Measurements from ENCODE around the gene C1QTNF3.

C1QTNF3 gene

GRCh38 chr5:34045996-34046395 lies 3.0 kb upstream of the C1QTNF3 start:
- no peak for DNase-seq (ENCODE audit: low read depth)
- no peak for TF ChIP-seq CTCF (IDR thresholded peaks at IDR 0.05; ENCODE audit: low read depth, low read length, missing control alignments)
- H3K4me3 ChIP-seq (ENCODE audit: low read depth, low read length): no peak overlapping the region

DNA sequence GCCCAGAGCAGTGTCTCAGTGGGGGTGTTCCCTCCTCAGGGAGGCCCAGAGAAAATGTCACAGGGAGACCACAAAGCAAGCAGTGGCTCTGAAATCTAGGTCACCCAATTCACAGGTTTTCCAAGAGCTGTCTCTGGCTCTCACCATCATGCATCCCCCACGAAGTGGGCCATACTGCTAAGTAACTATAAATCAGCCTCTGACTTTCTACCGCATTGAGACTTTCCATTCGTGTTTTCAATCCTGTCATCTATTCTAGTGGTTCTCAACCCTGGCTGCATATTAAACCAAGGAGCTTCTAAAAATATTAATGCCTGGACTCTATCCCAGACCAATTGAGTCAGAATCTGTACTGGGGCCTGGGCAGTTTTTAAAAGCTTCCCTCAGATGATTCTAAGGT lies 2.0 kb upstream of the C1QTNF3 start:
- H3K4me3 ChIP-seq (ENCODE audit: low read depth, low read length): no peak overlapping the region
- DNase-seq (ENCODE audit: low read depth): no peak
- TF ChIP-seq CTCF (IDR thresholded peaks at IDR 0.05; ENCODE audit: low read depth, low read length, missing control alignments): no peak

DNA sequence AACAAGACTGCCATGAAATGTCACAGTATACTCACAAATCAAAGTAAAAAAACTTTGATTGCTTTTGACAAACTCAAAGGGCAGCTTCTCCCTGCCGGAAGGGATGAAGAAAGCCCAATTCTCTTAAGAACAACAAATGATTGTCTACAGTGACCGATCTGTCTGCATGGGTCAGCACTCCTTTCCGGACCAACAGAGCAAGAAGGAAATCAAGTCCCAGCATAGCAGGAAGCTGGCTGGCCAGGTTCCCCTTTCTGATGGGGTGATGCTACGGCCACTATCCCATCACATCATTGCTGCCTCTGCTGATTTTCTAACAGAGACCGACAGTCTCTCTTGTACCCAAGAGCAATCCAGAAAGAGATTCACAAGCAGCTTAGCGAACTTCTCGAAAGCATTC lies 692 bp downstream of the C1QTNF3 start:
- DNase-seq (ENCODE audit: low read depth): no peak
- no peak for TF ChIP-seq CTCF (IDR thresholded peaks at IDR 0.05; ENCODE audit: low read depth, low read length, missing control alignments)
- H3K4me3 ChIP-seq (ENCODE audit: low read depth, low read length): no peak overlapping the region

DNA sequence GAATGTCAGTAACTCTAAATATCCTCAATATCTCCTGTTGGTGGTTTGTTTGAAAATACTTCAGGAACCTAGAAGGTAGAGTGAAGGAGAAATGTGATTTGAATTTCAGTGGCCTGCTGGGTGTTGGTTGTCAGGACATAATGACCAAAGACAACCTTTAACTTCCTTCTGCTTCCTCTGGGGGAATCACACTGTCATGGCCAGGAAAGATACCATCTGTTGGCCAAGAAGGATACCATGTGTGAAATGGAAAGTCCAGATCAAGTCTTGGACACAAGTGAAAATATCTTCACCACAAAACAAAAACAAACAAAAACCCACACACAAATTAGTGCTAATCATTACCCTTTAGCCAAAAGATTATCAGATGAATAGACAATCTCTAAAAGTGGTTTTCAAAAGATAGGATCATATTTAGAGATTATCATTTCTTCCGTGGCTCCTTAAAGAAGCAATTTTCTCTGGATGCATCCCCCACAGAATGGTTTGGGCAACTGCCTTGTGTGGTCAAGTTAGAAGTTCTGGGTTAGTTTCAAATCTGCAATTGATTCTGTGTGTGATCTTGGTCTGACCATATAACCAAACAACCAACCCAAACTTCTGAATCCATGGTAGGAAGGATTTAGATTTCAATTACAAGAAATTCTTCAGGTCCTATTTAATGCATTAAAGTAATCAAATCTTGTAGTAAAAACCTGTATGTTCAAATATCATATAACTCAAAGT lies 1.6 kb downstream of the C1QTNF3 start:
- H3K4me3 ChIP-seq (ENCODE audit: low read depth, low read length): no peak overlapping the region
- DNase-seq (ENCODE audit: low read depth): no peak
- no peak for TF ChIP-seq CTCF (IDR thresholded peaks at IDR 0.05; ENCODE audit: low read depth, low read length, missing control alignments)

DNA sequence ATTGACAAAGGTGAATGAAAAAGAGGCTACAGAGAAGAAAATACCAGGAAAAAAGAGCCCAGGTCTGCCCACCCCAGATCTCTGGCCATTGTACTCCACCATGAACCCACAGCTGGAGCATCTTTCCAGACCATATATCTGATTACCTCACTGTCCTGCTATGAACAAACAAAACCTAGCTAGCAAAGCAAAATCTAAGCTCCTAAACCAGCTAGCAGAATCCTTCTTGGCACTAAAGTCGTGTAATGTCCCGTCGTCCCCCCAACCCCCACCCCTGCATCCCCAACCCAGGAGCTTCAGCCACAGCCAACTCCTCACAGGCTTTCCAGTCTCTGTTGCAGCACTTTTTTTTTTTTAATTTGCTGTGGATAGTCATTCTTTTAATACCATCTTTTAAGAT lies 2.5 kb downstream of the C1QTNF3 start:
- no peak for DNase-seq (ENCODE audit: low read depth)
- no peak overlapping the region for H3K4me3 ChIP-seq (ENCODE audit: low read depth, low read length)
- no peak for TF ChIP-seq CTCF (IDR thresholded peaks at IDR 0.05; ENCODE audit: low read depth, low read length, missing control alignments)

DNA sequence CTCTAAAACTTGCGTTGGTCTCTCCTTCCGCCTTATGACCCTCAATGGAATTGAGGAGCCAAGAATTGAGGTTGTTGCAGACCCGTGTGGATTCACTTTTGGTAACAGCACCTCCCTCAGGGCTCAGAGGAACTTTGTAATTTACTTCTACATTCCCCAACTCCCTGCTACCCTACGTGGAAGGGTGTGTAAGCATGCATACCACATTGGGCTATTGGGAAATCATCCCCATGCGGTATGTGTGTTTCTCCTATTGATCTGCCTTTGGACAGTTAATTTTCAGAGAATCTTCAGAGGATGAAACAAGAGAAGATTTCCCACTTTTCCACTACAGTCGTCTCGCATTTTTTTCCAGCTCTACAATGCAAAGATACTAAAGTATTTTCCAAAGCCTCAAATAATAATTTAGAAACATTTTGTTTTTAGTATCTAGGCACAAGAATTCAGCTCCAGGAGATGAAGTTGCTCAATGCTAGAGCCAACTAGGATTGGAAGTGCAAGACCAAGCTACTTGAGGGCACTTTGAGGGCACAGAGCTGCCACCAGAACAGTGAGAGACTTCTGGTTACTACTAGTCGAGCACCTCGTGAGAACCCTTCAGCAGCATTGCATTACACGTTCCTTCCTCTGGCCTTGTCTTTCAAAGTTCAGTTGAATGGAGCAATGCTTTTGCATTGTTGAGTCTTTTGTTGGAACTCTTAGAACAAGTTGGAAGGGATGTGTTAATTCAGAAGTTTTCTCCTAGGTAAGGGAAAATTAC lies 3.4 kb downstream of the C1QTNF3 start:
- H3K4me3 ChIP-seq (ENCODE audit: low read depth, low read length): no peak overlapping the region
- no peak for DNase-seq (ENCODE audit: low read depth)
- TF ChIP-seq CTCF (IDR thresholded peaks at IDR 0.05; ENCODE audit: low read depth, low read length, missing control alignments): no peak
